Measurements from ENCODE around the gene RASSF5.

GRCh38 chr1:206482611-206483010 lies 24.7 kb upstream of the RASSF5 start:
- TF ChIP-seq EZH2 (IDR thresholded peaks at IDR 0.05; ENCODE audit: borderline replicate concordance) (no peak), CTCF (IDR thresholded peaks at IDR 0.05; ENCODE audit: poor library complexity) (no peak), EZH2phosphoT487 (IDR thresholded peaks at IDR 0.05; ENCODE audit: low read depth, severe bottlenecking, unreplicated experiment) (no peak)

All from hepatocyte (in vitro differentiated cells).